HL-60 (cell line): ENCODE results near the gene HPS1.
"Not testable (repeated sequence)": the region's sequence is repeated elsewhere in the genome, so short reads cannot be mapped to it uniquely, and the experiment has no call there.

Experiments
- CTCF ChIP-seq: IDR thresholded peaks from one replicate; pipeline ENCODE4 v1.5.1; 2011; ENCODE audit warnings: low read length, control low read depth, inconsistent platforms; ENCODE audit not compliant: insufficient read depth
- POLR2AphosphoS5 ChIP-seq: IDR thresholded peaks from 2 replicates; pipeline ENCODE4 v1.6.1; 2012; ENCODE audit warnings: low read depth

- TF ChIP-seq POLR2AphosphoS5, CTCF: not testable (repeated sequence)
These were observed 63.5 kb downstream of the HPS1 start for GRCh38 chr10:98383134-98383667.
